CD14-positive monocyte (primary cell): ENCODE measurements around the gene FOXJ3. TPM values are rescaled to one million over a fixed set of nuclear protein-coding genes. Genes with fewer than 3 reads are reported as not detected.

Experiments used
- DNase-seq, 3 donors: peaks; one replicate each; pipeline ENCODE4 v3.0.0-alpha.2; 2011 to 2022
- H2AFZ ChIP-seq: 2 replicates; pipeline ENCODE4 v1.6.0; 2012; ENCODE audit warnings: mild to moderate bottlenecking, low read depth, low read length, inconsistent platforms; ENCODE audit not compliant: insufficient read depth, poor library complexity, severe bottlenecking
- H3K27ac ChIP-seq, 2 donors: 1 replicate in 1 of 2; 2 replicates in 1 of 2; pipeline ENCODE4 v1.5.1; 2012 to 2013; ENCODE audit warnings: low read length in 2 of 2, control low read depth in 1 of 2, inconsistent platforms in 1 of 2, low read depth in 1 of 2, mild to moderate bottlenecking in 1 of 2
- H3K27me3 ChIP-seq, 2 donors: one replicate each; pipeline versions ENCODE4 v1.6.0 to v1.6.1; 2011 to 2013; ENCODE audit warnings: low read length in 2 of 2; ENCODE audit not compliant: control insufficient read depth in 2 of 2, insufficient read depth in 2 of 2
- H3K36me3 ChIP-seq, 2 donors: replicated peaks in 1 of 2; 1 replicate in 1 of 2; 2 replicates in 1 of 2; pipeline versions ENCODE4 v1.5.1 to v1.6.1; 2012 to 2013; ENCODE audit warnings: low read length in 2 of 2, control low read depth in 1 of 2, inconsistent platforms in 1 of 2, mild to moderate bottlenecking in 1 of 2; ENCODE audit not compliant: insufficient read depth in 2 of 2, control insufficient read depth in 1 of 2
- H3K4me1 ChIP-seq, 2 donors: 1 replicate in 1 of 2; 2 replicates in 1 of 2; pipeline versions ENCODE4 v1.5.1 to v1.6.1; 2012 to 2013; ENCODE audit warnings: low read length in 2 of 2, control low read depth in 1 of 2, inconsistent platforms in 1 of 2, mild to moderate bottlenecking in 1 of 2, moderate library complexity in 1 of 2; ENCODE audit not compliant: insufficient read depth in 2 of 2, control insufficient read depth in 1 of 2
- H3K4me2 ChIP-seq: replicated peaks from 2 replicates; pipeline ENCODE3; 2012; ENCODE audit warnings: low read length, moderate library complexity, mild to moderate bottlenecking; ENCODE audit not compliant: poor library complexity, severe bottlenecking; ENCODE audit errors: extremely low read depth
- H3K4me3 ChIP-seq, 3 experiments: fragments of 200-600 bp in 1 of 3; sonication (generic) in 1 of 3; replicated peaks in 1 of 3; 1 replicate in 2 of 3; 2 replicates in 1 of 3; pipeline ENCODE4 v1.5.1; 2011 to 2013; ENCODE audit warnings: low read length in 3 of 3, mild to moderate bottlenecking in 3 of 3, control low read depth in 2 of 3, low read depth in 2 of 3, inconsistent platforms in 1 of 3, moderate library complexity in 1 of 3
- H3K79me2 ChIP-seq: 2 replicates; pipeline ENCODE4 v1.6.0; 2012; ENCODE audit warnings: mild to moderate bottlenecking, control low read depth, inconsistent platforms, low read length, moderate library complexity; ENCODE audit not compliant: insufficient read depth
- H3K9ac ChIP-seq: 2 replicates; pipeline ENCODE4 v1.6.0; 2017; ENCODE audit warnings: low read length, mild to moderate bottlenecking; ENCODE audit not compliant: insufficient read depth, poor library complexity, severe bottlenecking
- H3K9me3 ChIP-seq, 2 donors: replicated peaks in 1 of 2; 1 replicate in 1 of 2; 2 replicates in 1 of 2; pipeline versions ENCODE4 v1.5.1 to v1.6.1; 2012 to 2013; ENCODE audit warnings: low read length in 2 of 2, control low read depth in 1 of 2; ENCODE audit not compliant: control insufficient read depth in 1 of 2, insufficient read depth in 1 of 2
- H4K20me1 ChIP-seq: 2 replicates; pipeline ENCODE4 v1.6.0; 2012; ENCODE audit warnings: mild to moderate bottlenecking, low read length, control low read depth, moderate library complexity; ENCODE audit not compliant: insufficient read depth
- H3K27ac Mint-ChIP-seq, 7 donors: one replicate each; pipeline ENCODE4 v1.8.0; 2020; ENCODE audit warnings: mild to moderate bottlenecking in 7 of 7, mixed read lengths in 7 of 7, moderate library complexity in 6 of 7, inconsistent platforms in 2 of 7
- H3K27me3 Mint-ChIP-seq, 3 donors: one replicate each; pipeline ENCODE4 v1.8.0; 2021 to 2022; ENCODE audit warnings: low read depth in 3 of 3, mild to moderate bottlenecking in 3 of 3, mixed read lengths in 3 of 3, moderate library complexity in 3 of 3, inconsistent platforms in 1 of 3
- H3K36me3 Mint-ChIP-seq, 2 donors: one replicate each; pipeline ENCODE4 v1.8.0; 2020; ENCODE audit warnings: mixed read lengths in 2 of 2, inconsistent platforms in 1 of 2, mild to moderate bottlenecking in 1 of 2
- H3K4me1 Mint-ChIP-seq: one replicate; pipeline ENCODE4 v1.8.0; 2020; ENCODE audit warnings: mild to moderate bottlenecking, mixed read lengths
- H3K4me3 Mint-ChIP-seq, 2 donors: one replicate each; pipeline ENCODE4 v1.8.0; 2020; ENCODE audit warnings: mild to moderate bottlenecking in 2 of 2, mixed read lengths in 2 of 2, moderate library complexity in 1 of 2
- H3K9me3 Mint-ChIP-seq, 7 donors: one replicate each; pipeline ENCODE4 v1.8.0; 2020 to 2022; ENCODE audit warnings: mixed read lengths in 7 of 7, mild to moderate bottlenecking in 6 of 7, moderate library complexity in 6 of 7, inconsistent platforms in 2 of 7
- WGBS: methylation state at CpG from one replicate; pipeline ENCODE4 v1.1.5; 2013; ENCODE audit warnings: missing lambda C conversion rate; ENCODE audit not compliant: insufficient coverage; 5-methylcytosine and 5-hydroxymethylcytosine counted together
- intact Hi-C, 2 donors: fragments of 100-400 bp; cut with micrococcal nuclease; formaldehyde crosslinking; loops; one replicate each; pipeline versions ENCODE4 v1.15.0 to v1.15.1; 2023
- polyA plus RNA-seq, 3 donors: library from polyadenylated mRNA; depleted of rRNA in 1 of 3; unstranded in 2 of 3; stranded (reverse) in 1 of 3; fragments of 300-500 nt in 2 of 3; fragments of >200 nt in 1 of 3; fragmentation: Illumina TruSeq in 2 of 3; gene quantifications; 1 replicate in 2 of 3; 2 replicates in 1 of 3; pipeline ENCODE4 v1.2.3, GENCODE V29; 2012 to 2021
- TF ChIP-seq, protein P1 (sequence below): fragments of 200-600 bp; IDR thresholded peaks from one replicate; pipeline ENCODE4 v1.8.0; 2022; ENCODE audit warnings: antibody characterized with exemption, mild to moderate bottlenecking

FOXJ3 gene
- polyA plus RNA-seq, 3 donors, result 10.2 to 18.5 (median 18.4) TPM

- no peak overlapping the region for H3K4me3 Mint-ChIP-seq
- intact Hi-C loops, result no loop called here
- H3K27ac ChIP-seq, result no peak overlapping the region
Measured at GRCh38 chr1:42306977-42307376, 28.1 kb downstream of the FOXJ3 start.

GRCh38 chr1:42305639-42306038 lies 29.4 kb downstream of the FOXJ3 start:
- Histone ChIP-seq H3K27ac (no peak overlapping the region), H3K4me1 (no peaks in the 10 kb centered on the region), H3K36me3 (peaks cover 3 to 33% of the 10 kb centered on the region in 2 donors), H3K27me3 (no peaks in the 10 kb centered on the region), H3K79me2 (peaks cover 68% of the 10 kb centered on the region), H3K4me2 (no peak overlapping the region), H3K4me3 (no peak overlapping the region), H3K9me3 (peaks cover 16 to 25% of the 10 kb centered on the region in 2 donors), H3K9ac (no peak overlapping the region), H2AFZ (no peak overlapping the region), H4K20me1 (peaks cover 42% of the 10 kb centered on the region)
- no peak for DNase-seq
- Mint-ChIP-seq H3K27me3 (no peaks in the 10 kb centered on the region), H3K4me1 (peaks cover 10% of the 10 kb centered on the region), H3K27ac (no peak overlapping the region), H3K4me3 (no peak overlapping the region), H3K36me3 (peaks cover 43 to 56% of the 10 kb centered on the region in 2 donors), H3K9me3 (peaks cover 16 to 31% (median 27%) of the 10 kb centered on the region in 7 donors)
- TF ChIP-seq, protein P1, sequence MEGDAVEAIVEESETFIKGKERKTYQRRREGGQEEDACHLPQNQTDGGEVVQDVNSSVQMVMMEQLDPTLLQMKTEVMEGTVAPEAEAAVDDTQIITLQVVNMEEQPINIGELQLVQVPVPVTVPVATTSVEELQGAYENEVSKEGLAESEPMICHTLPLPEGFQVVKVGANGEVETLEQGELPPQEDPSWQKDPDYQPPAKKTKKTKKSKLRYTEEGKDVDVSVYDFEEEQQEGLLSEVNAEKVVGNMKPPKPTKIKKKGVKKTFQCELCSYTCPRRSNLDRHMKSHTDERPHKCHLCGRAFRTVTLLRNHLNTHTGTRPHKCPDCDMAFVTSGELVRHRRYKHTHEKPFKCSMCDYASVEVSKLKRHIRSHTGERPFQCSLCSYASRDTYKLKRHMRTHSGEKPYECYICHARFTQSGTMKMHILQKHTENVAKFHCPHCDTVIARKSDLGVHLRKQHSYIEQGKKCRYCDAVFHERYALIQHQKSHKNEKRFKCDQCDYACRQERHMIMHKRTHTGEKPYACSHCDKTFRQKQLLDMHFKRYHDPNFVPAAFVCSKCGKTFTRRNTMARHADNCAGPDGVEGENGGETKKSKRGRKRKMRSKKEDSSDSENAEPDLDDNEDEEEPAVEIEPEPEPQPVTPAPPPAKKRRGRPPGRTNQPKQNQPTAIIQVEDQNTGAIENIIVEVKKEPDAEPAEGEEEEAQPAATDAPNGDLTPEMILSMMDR, result no peak
- intact Hi-C loops, result no loop called here
- WGBS, result 63% methylated on average over 3 of the region's 5 CpGs

More at GRCh38 chr1:42306977-42307376, 28.1 kb downstream of the FOXJ3 start:
- Histone ChIP-seq H3K4me2 (no peak overlapping the region), H3K27me3 (no peaks in the 10 kb centered on the region), H3K36me3 (peaks cover 1 to 29% of the 10 kb centered on the region in 2 donors), H3K79me2 (peaks cover 74% of the 10 kb centered on the region), H3K9me3 (peaks cover 6 to 11% of the 10 kb centered on the region in 2 donors), H3K4me3 (no peak overlapping the region), H3K4me1 (peaks cover 0 to 12% of the 10 kb centered on the region in 2 donors), H2AFZ (no peak overlapping the region), H3K9ac (no peak overlapping the region), H4K20me1 (peaks cover 54% of the 10 kb centered on the region)
- WGBS, result no CpG with 5 or more reads among the region's 1 CpG
- Mint-ChIP-seq H3K27ac (peak overlapping the region in 4 of 7 donors; percentile 44 to 75 (median 51)), H3K9me3 (peaks cover 6 to 19% (median 15%) of the 10 kb centered on the region in 7 donors), H3K27me3 (no peaks in the 10 kb centered on the region), H3K4me1 (peaks cover 21% of the 10 kb centered on the region), H3K36me3 (peaks cover 38 to 50% of the 10 kb centered on the region in 2 donors)
- DNase-seq, result no peak
- TF ChIP-seq, protein P1, result no peak
